22Rv1 (cell line): ENCODE measurements around the gene PDZRN3.

Experiments used
- CTCF ChIP-seq: fragments of 450-650 bp; IDR thresholded peaks from 2 replicates; pipeline ENCODE4 v1.5.1; 2017; ENCODE audit warnings: mild to moderate bottlenecking
- ZFX ChIP-seq: fragments of 450-650 bp; IDR thresholded peaks from 2 replicates; pipeline ENCODE4 v1.6.1; 2017; ENCODE audit warnings: antibody characterized with exemption, borderline replicate concordance

- TF ChIP-seq CTCF: no peak
- no peak for TF ChIP-seq ZFX
Measured at GRCh38 chr3:73586628-73587027, 38.1 kb downstream of the PDZRN3 start.
